GF-D8 (cell line): ENCODE measurements around the gene HMGCS1.
"Not testable (repeated sequence)": the region's sequence is repeated elsewhere in the genome, so short reads cannot be mapped to it uniquely, and the experiment has no call there.

Experiments used
- DNase-seq: peaks from one replicate; lab custom pipeline; 2025; lab: John Stamatoyannopoulos, UW

Gene HMGCS1

DNA sequence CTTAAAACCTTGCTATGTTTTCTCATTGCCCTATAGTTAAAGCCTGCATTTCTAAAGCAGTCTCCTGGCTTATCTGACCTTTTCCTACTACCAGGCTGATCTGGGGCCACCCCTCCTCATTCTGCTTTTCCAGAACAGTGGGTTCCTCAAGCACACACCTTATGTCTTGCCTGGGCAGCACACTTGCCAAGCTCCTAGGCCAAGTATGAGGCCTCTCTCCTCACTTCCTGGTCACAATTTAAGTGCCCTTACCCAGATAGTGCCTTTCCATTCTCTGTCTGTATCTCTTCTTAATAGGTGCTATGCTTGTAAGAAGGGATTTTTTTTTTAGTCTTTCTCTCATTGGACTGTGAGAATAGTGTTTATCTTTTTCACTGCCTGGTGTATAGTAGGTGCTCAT, 39.7 kb downstream of the HMGCS1 start:
- no peak for DNase-seq

DNA sequence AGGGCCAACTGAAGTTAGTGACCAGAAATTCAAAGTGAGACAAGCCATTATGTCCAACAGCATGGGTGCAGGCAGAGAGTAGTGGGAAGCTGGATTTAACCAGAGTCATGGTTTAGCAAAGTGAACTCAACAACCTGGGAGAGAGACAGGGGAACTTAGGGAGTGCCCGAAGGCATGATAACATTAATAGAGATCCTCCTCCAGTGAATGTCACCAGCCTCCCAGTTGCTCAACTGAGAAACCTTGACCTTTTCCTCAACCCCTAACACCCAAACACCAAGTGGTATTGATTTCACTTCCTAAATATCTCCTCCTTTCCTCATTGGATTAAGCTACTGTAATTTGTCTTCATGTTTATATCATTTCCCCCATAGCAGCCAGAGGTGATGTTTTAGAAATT, 42.6 kb downstream of the HMGCS1 start:
- DNase-seq, result no peak

DNA sequence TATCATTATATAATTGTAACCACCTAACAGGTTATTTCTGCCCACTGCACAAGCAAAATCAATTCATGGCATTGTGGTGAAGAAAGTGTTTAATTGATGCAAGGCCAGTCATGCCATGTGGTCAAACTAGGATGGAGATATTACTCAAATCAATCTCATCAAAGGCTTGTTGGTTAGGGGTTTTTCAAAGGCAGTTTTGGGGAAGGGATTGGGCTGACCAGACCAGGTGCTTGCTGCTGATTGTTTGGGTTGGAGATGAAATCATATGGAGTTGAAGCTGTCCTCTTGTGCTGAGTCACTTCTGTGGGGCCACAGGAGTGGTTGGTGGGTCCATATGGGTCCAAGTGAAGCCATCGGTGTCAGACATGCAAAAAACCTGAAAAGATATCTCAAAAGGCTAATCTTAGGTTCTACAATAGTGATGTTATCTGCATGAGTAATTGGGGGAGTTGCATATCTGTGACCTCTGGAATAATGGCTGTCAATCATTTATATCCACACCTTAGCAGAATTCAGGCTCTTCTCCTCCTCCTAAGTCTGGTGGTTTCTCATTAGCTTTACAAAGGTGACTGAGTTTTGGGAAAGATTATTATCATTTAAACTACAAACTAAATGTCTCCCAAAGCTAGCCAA, 44.9 kb downstream of the HMGCS1 start:
- DNase-seq, result no peak

DNA sequence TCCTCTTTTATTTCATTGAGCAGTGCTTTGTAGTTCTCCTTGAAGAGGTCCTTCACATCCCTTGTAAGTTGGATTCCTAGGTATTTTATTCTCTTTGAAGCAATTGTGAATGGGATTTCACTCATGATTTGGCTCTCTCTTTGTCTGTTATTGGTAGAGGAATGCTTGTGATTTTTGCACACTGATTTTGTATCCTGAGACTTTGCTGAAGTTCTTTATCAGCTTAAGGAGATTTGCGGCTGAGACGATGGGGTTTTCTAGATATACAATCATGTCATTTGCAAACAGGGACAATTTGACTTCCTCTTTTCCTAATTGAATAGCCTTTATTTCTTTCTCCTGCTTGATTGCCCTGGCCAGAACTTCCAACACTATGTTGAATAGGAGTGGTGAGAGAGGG, 50.9 kb downstream of the HMGCS1 start:
- DNase-seq, result not testable (repeated sequence)

DNA sequence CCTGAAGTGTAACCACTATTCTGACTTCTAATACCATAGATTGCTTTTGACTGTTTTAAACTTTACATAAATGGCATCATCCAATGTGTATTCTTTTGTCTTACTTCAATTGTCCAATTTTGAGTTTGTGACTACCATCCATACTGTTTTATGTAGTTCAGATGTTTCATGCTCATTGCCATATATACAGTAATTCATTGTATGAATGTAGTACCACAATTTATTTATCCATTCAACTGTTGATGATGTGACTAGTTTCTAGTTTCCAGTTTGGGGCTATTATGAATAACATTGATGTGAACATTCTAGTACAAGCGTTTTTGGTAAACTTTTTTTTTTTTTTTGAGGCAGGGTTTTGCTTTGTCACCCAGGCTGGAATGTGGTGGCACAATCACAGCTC, 55.1 kb downstream of the HMGCS1 start:
- DNase-seq, result no peak

DNA sequence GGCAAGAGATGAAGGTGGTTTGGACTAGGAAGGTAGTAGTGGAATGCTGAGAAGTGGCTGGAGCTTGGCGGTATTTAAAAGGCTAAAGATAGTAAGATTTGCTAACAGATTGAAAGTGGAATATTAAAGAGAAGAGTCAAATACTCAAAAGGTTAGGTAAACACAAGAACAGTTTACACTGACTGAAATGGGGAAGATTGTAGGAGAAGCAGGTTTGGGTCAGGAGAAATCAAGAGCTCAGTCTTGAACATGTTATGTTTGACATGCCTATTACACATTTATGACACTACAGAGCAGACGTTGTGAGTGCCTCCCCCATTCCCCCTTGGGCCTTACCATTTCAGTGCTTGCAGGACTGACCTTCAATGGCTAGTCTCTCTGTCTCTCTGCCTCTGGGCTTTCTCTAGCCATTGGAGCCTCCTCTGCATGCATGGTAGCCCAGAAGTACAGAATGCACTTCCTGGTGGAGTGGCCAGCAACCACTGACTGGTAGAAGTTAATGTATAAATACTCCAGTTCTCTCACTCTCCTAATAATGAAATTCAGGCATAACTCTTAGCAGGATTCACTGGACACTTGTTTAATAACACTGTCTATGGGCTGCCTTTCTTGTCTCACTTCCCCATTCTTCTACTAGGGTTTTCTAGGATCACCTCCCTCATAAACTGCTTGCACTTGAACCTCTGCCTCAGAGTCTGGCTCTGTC, 56.8 kb downstream of the HMGCS1 start:
- no peak for DNase-seq

DNA sequence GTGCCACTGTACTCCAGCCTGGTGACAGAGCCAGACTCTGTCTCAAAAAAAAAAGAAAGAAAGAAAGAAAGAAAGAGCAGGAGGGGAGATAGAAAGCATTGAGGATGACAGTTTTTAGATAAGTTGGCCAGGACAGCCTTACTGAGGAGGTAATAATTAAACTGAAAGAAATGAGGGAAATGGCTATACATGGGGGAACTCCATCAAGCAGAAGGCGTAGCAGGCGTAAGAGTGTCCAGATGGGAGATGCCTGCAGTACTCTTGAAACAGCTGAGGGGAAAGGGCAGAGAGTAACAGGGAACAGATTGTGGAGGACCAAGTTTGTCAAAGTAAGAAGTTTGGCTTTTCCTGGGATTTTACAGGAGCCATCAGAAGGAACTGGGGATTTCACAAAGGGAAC, 57.5 kb downstream of the HMGCS1 start:
- DNase-seq, result no peak

DNA sequence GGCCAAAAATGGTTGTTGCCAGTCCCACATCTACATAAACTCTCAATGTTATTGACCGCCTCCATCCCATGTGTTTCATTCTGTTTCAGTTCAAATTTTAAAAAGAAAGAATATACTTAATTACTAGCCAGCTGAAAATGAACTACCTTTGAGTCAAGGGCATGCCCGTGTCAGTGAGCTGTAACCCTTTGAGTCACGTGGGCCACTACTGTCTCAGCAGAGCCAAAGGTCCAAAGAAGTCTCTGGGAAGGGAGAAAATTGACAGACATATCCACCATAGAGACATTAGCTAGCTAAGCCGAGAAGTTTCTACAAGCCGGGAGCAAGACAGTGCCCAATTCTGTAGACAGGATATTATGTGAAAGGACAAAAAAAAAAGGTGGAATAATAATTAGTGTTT, 61.5 kb downstream of the HMGCS1 start:
- DNase-seq, result no peak

DNA sequence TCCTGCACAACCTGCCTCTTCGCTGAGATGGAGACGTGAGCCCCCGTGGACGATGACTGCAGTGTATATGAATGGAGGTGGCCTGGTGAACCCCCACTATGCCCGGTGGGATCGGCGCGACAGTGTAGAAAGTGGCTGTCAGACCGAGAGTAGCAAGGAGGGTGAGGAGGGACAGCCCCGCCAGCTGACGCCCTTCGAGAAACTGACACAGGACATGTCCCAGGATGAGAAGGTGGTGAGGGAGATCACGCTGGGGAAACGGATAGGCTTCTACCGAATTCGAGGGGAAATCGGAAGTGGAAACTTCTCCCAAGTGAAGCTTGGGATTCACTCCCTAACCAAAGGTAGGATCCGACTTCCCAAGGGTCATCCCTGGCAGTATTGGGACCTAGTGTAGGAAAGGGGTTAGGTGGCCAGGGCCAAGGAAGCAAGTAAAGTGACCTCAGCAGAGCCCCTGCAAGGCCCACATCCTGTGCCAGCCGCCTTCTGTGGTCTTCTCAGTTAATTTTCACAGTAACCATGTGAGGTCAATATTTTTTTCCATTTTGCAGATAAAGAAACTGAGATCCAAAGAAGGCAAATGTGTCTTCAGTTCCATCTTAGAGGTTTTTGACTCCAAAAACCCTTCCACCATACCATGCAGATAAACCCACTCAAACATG, 67.4 kb downstream of the HMGCS1 start:
- DNase-seq, result no peak

DNA sequence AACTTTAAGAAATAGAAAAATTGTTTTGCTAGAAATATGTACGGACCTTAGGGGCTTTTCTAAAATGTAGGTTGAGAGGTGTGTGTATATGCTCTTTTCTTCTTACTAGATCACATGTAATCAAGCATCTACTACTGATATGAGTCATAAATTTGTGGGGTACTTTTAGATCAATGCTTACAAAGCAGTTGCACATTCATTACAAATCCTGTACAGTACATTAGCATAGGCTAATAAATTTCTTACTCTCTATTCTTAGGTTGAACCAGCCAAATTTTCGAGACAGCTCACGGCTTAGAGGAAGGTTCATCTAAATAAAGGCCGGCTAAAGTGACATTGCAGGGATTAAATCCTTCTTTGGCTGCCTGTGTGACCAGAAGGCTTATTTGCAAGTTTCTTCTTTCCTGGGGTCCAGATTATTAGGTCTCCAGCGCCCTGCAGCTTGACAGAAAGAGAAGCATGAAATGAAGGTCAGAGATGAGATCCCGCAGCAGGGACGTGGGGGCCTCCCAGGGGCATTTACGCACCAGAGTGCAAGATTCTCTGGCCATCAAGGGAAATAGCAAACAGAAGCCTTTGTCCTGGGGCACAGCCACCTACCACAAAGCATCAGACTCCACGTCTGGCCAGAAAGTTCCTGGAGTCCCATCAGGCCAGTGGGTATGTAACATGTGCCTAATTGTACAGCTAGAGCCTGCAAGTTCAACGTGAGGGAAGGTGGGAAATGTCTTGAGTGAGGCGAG, 68.2 kb downstream of the HMGCS1 start:
- no peak for DNase-seq

DNA sequence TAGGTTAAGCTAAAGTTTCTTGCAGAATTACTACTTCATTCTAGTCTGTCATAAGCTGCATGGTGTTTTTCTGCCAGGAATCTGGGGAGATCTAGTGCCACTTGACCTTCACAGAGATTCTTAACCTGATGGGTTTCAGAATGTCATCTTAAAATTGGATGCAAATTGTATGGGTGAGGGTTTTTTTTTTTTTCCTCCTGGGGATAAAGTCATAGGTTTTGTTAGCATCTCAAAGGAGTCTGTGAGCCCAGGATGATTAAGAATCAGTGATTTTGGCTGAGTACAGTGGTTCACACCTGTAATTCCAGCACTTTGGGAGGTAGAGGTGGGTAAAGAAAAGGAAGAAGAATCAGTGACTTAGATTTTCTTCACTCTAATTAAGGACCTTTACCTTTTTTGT, 69.9 kb downstream of the HMGCS1 start:
- no peak for DNase-seq

DNA sequence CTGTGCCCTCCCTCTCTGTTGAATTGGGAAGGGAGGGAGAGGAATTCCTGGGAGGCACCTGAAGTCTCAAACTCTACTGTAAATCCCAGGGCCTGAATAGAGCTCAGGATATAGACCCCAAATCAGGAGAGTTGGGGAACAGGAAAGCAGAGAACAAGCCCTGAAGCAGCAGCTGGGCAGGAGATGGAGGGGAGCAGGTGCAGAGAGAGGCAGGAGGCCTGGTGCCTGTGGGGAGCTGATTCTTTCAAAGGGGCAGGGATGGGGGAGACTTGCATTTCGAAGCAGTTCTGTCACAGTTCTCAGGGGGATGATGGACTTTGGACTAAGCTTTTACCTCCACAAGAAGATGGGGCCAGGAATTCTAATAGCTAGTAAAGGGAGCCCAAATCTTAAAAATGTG, 71.0 kb downstream of the HMGCS1 start:
- no peak for DNase-seq
